Lung microvascular endothelial cell (primary cell): ENCODE measurements around the gene PPP6R1. TPM values are rescaled to one million over a fixed set of nuclear protein-coding genes. Genes with fewer than 3 reads are reported as not detected.
"Not testable (repeated sequence)": the region's sequence is repeated elsewhere in the genome, so short reads cannot be mapped to it uniquely, and the experiment has no call there.

ENCODE experiments used
- DNase-seq, 2 donors: peaks; one replicate each; pipeline versions ENCODE4 v3.0.0 to v3.0.0-alpha.2; 2010; ENCODE audit warnings: low read depth in 2 of 2
- total RNA-seq: library from RNA; depleted of rRNA; stranded (reverse); fragments of >200 nt; gene quantifications from 2 replicates; pipeline ENCODE4 v1.2.1, GENCODE V29; 2014

Gene PPP6R1
- total RNA-seq, 1 donor from 2014 or later = 24.8 TPM

- no peak for DNase-seq
Observed at GRCh38 chr19:55242517-55242916, 16.3 kb downstream of the PPP6R1 start.

- DNase-seq = no peak
Observed at GRCh38 chr19:55241935-55242464, 16.8 kb downstream of the PPP6R1 start.

- no peak for DNase-seq
Observed at GRCh38 chr19:55241143-55241934, 17.5 kb downstream of the PPP6R1 start.

GRCh38 chr19:55240713-55241020, 18.1 kb downstream of the PPP6R1 start:
- no peak for DNase-seq

GRCh38 chr19:55239004-55239403, 19.8 kb downstream of the PPP6R1 start:
- no peak for DNase-seq

- no peak for DNase-seq
Observed at GRCh38 chr19:55238030-55238429, 20.8 kb downstream of the PPP6R1 start.

- no peak for DNase-seq
Observed at GRCh38 chr19:55232986-55233385, 25.8 kb downstream of the PPP6R1 start.

- no peak for DNase-seq
Observed at GRCh38 chr19:55232286-55232602, 26.6 kb downstream of the PPP6R1 start.

GRCh38 chr19:55231391-55232285, 27.2 kb downstream of the PPP6R1 start:
- DNase-seq = no peak

- no peak for DNase-seq
Observed at GRCh38 chr19:55230780-55231179, 28.0 kb downstream of the PPP6R1 start.

GRCh38 chr19:55230329-55230728, 28.5 kb downstream of the PPP6R1 start:
- no peak for DNase-seq

GRCh38 chr19:55229789-55230182, 29.0 kb downstream of the PPP6R1 start:
- DNase-seq = no peak

GRCh38 chr19:55229145-55229788, 29.6 kb downstream of the PPP6R1 start:
- no peak for DNase-seq

GRCh38 chr19:55228403-55229031, 30.3 kb downstream of the PPP6R1 start, which contains the start of gene TMEM86B:
TSS of gene TMEM86B (minus strand) at chr19:55228763. CDS start at chr19:55228741, 22 bp downstream.
- no peak for DNase-seq

GRCh38 chr19:55228015-55228391, 30.8 kb downstream of the PPP6R1 start:
- DNase-seq = no peak

- DNase-seq = no peak
Observed at GRCh38 chr19:55227241-55228014, 31.4 kb downstream of the PPP6R1 start.

GRCh38 chr19:55226788-55227187, 32.0 kb downstream of the PPP6R1 start:
- DNase-seq = no peak

- no peak for DNase-seq
Observed at GRCh38 chr19:55226273-55226672, 32.5 kb downstream of the PPP6R1 start.

GRCh38 chr19:55225415-55225958, 33.3 kb downstream of the PPP6R1 start:
- no peak for DNase-seq

GRCh38 chr19:55224679-55225414, 34.0 kb downstream of the PPP6R1 start:
- not testable (repeated sequence) for DNase-seq
